HG03064 (cell line): ENCODE measurements around the gene MAML3.

ENCODE experiments used
- ATAC-seq: cut with Tn5 transposase; IDR thresholded peaks from one replicate; pipeline ENCODE4 v1.9.1; 2021; ENCODE audit warnings: low read depth; ENCODE audit not compliant: unreplicated experiment

The MAML3 gene

DNA sequence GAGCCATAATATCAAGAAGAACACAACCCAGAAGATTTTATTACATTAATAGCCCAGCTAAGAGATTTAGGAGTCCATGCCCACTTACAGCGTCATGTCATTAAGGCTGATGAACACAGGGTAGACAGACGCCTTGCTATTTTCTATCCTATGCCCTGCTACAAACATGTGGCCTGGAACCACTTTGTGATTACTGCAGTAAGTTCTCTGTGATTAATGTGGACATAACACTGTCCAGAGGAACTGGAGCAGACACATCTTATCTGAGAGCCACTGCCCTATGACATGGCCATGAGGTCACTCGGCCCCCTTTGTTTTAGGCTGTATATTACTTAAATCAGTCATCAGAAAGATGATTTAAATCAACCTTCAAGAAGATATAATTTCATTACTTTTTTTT lies 211.7 kb downstream of the MAML3 start:
- no peak for ATAC-seq

DNA sequence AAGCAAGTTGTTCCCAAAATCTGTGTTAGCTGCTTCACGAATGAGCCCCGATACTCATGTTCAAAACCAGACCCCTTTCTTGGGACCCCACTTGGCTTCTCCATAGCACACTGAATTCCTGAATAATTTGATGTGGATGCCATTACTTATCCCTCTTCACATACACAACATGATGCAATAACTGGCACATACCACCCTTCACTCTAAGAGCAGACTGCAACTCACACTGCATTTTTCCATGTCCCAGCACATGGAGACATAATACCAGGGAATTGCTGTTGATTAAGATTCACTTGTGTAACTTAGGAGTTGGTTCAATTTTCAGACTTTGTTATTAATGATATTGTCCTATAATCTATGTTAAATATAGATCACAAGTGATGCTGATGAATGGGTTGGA lies 213.4 kb downstream of the MAML3 start:
- no peak for ATAC-seq

DNA sequence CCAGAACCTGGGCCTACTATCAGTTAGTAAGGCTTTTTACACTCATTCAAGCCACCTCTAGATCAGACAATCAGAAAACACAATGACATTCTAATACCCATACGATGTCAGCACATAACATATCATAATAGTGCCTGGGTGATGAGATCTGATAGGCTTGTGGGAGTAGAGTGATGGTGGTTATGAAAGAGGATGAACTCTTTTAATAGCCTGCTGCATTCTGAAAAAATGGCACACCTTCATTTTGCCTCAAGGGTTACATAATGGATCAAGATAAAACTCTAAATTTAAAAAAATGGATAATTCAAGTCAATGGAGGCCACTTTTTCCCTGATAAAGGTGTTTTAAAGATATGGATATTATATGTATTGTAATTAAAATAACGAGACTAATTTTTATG lies 215.6 kb downstream of the MAML3 start:
- no peak for ATAC-seq

DNA sequence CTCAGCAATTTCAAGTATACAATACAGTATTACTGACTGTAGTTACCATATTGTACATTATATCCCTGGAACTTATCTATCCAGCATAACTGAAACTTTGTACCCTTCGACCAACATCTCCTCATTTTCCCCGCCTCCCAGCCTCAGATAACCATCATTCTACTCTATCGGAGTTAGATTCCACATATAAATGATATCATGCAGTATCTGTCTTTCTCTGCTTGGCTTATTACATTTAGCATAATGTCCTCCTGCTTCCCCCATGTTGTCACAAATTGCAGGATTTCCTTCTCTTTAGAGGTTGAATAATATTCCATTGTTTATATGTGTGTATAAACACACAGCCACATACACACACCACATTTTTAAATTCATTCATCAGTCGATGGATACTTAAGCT lies 218.1 kb downstream of the MAML3 start:
- ATAC-seq: no peak

DNA sequence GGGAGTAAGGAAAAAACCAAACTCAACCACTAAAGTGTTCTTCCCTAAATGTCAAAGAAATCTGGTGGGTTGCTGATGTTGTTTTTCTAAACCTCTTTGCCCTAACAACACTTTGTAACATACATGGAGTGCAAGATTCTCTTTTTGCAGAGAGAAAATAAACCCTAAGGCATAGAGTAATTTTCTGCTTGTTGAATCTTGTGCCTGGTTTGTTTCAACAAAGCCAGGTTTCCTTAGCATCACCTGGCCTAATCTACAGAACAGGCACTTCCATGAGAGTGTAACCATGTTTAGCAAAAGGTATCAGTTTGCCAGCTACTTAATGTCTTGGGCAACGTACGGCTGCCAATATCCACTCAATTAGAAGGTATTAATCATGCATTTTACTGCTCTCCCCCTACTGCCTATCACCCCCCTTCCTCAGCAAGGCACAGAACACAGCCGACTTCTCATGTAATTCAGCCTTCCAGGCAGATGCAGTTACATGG lies 219.2 kb downstream of the MAML3 start:
- ATAC-seq: no peak

DNA sequence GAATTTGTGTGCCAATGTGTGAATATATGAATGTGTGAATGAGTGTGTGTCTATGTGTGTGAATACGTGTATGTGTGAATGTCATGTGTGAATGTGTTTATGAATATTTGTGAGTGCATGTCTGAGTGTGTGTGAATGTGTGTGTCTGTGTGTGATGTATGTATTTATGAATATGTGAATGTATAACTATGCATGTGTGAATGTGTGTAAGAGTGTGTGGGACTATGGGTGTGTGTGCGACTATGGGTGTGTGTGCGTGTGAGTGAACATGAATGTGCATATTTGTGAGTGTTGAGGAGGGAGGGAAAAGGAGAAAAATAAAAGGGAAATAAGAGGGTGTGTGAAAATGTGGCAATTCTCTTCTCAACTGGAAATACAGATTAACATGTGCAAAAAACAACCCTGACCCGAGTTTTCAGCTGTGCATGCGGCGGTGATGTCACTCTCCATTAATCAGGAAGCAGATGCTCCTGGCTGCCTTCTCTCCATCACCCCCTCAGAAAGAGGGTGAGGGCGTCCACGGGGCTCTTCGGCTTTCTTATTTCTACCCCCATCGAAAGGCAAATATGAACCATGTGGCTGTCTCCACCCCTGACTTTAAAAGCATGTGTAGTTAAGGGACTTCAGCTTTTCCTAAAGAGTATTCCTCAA lies 219.8 kb downstream of the MAML3 start:
- ATAC-seq: no peak

DNA sequence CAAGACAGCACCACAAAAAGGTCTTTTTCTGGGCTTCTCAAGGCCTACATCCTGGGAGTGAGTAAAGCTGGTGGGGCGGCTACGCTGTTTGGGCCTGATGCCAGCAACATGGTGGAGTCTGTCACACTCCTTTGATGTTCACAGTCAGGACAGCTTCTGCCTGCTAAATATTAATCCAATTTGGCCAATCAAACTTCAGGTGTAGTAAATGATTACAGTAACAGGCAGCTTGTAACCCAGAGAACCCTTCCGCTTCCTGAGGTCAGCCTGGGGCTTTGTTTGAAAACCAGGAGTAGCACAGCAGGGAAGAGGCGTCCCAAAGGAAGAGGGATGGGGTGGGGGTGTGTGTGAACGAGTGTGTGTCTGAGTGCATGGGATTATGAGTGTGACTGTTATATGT lies 220.4 kb downstream of the MAML3 start:
- ATAC-seq: no peak

DNA sequence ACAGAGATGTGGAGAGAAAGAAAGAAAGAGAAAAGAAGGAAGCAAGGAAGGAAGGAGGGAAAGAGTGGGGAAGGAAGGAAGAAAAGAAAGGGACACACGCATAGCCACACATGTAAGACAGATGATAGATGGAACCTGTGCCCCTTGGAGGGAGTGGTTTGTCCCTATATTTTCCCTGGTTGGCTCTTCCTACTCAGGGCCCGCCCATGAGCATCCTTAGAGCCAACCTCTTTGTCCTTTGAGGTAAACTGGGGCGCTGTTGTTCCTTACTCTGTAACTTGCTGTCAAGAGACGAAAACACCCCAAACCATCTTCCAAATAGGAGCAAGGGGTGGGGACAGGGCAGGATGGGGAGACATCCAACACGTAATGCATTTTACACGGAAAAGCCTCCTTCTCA lies 220.9 kb downstream of the MAML3 start:
- no peak for ATAC-seq

DNA sequence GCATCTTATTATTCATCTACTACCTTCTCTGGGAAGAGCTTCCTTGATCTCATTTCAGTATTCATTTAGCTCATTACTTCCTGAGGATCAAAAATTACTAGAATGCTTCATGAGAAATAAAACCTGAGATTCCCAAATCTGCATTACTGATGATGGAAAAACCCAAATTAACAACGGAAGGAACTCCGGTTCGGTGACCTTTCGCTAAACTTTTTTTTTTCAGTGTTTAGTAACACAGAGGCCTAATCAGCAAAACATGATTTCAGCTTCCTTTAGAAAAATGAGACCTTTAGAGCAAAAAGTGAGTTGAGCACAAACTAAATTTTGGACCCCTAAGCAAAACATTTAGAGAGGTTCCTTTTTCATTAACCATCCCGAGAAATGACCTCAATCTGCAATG lies 229.2 kb downstream of the MAML3 start:
- ATAC-seq: no peak

DNA sequence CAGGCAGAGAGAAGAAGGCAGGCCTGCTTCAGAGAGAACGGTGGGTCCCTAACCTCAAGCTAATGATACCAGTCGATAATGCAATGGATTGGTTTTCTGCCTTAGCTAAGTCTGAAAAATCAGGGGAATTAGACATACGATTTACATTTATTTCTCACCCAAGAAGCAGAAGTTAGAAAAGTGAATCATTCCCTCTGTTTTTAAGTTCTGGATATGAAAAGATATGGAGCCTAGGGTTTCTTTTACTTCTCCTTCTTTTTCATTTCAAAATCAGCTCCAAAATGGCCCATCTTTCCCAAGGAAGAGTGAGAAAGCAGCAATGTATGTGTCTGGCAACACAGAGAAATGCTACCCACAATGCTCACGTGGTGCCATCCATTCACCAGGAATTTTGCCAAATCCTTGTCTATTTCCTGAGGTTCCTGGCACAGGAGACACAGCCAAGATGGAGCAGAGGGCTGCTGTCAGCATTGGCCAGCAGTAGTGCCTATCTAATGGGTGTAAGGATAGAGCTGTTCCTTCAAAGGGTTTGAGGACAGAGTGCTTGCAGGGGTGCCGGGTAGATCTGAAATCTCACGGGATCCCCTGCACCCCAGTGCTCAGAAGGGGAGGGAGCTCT lies 231.5 kb downstream of the MAML3 start:
- ATAC-seq: no peak

DNA sequence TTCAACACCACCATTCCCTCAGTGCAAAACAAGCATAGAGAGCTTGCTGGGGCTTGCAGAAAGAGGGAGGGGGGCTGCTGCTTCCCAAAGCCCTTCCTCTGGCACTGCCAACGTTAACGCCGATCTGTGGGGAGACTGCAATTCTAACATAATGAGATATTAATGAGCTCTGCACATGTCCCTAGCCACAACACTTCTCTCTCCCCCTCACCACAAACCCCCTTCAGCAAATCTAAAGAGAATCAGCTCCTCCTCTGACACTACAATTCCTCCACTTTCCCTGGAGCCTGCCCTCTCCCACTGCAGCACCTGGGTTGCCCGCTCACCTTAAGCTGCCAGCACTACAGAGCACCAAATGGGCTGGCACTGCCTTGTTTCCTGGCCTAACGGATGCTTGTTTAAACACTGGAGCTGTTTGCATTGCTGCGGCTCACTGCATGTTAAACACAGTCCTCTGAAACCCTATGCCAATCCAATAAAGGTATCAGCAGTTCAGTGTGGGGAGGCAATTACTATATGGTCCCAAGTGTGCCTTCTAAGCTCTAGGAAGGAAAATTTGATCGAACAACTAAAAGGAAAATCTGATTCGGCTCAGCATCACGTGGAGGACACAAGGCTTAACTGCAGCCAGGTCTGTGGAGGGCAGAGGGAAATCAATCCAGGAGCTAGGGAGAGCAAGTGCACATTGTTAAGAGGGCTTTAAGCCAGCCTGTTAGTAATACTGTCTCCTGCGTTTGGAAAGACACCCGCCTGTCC lies 232.4 kb downstream of the MAML3 start:
- no peak for ATAC-seq

DNA sequence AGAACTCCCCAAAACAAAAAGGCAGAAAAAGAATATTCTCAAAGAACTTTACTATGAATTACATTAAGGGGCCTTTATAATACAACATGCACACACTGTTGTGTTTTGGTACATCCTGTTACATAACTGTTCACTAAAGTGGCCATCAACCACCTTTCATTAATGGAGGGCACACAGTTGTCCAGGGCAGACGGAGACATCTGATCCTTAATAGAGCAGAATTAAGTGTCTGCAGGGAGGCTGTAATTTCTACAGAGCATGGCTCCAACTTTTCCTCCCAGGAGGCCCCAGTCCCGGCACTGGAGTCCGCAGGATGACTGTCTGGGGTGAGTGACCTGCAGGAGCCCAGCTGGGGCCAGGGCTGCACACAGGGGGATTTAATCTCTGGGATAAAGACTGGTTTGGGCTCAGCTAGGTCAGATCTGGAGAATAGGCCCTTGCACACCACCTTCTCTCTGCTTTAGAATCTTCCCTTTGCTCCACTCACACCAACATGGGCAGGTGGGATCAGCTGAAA lies 233.4 kb downstream of the MAML3 start:
- ATAC-seq: no peak

DNA sequence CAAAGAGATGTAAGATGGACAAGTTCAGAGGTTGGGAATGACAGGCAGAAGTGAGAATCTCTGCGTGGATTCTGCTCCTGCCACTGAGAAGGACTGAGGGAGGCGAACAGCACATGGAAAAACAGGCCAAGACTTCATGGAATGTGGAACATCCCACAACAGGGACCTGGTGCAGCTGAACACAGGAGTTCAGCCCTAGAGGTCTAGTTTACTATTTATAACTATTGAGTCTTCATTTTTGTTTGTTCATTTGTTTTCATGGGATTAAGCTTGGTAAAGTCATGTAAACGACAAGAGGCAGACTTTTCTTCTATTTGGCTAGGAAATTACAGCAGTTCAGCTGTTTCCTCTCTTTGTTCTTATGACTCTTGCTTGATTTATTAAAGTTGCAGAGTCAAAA lies 234.5 kb downstream of the MAML3 start:
- no peak for ATAC-seq

DNA sequence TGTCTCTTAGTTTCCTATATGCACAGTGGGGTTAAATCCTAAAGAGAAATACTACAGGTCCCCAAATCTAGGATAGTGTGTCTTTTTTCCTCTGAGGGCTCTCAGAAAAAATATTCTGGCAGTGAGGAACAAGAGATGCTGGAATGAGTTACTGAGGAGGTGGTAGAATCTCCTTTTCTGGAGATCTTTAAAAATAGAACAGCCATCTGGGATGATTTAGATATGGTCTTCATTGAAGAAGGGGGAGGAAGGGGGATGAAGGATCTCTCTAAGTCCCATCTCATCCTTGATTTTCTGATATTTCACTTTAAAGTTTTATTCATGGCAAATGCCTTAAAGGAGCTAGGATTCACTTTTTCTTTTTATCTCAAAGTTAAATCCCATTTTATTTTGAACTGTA lies 235.0 kb downstream of the MAML3 start:
- ATAC-seq: no peak

DNA sequence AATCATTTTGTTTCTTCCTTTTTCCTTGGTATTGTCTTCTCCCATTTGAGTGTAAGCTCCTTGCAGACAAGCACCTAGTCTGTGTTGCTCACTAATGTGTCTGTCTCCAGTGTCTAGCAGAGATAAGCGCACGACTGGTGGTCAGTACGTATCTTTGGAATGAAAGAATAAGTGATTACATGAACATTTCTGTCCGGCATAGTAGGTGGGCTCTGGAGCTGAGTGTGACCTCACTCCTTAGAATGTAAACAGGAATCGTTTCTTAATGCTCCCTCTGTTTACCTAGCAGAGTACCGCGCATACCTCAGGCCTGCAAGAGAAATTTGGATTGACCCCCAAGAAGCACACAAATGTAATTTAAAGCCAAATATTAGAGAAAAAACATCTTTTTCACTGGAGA lies 235.4 kb downstream of the MAML3 start:
- ATAC-seq: no peak

DNA sequence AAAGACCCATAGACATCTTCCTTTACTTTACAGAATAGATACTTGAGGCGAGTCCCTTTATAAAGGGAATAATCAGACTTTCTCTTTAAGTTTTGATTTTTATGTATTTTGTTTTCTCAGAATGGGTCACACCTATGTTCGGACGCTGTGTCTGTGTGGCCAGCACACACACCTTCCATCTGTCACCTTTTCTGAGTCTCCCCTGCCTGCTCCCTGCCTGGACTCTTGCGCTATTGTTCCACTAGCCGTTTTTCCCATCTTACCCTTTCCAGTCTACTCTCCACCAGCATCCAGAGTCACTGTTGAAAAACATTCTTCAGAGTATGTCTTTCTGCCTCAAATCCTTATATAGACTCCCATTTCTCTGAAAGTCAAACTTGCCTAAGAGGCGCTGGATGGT lies 236.1 kb downstream of the MAML3 start:
- no peak for ATAC-seq

DNA sequence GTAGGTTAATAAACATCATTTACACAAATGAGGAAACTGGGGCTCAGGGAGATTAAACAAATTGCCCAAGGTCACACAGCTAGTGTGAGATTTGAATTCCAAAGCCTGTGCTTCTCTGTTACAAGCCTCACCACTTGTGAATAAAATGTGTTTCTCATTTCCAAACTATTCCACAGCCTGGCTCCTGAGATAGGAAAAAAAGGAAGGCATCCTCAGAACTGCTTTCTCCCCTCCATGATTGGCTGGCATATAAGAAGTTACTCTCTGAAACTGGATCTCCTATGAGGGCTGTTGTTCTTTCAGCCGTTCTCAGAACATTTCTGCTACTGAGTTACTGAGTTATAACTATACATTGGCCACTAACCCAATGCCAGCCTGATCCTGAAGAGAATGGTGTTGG lies 237.9 kb downstream of the MAML3 start:
- no peak for ATAC-seq

DNA sequence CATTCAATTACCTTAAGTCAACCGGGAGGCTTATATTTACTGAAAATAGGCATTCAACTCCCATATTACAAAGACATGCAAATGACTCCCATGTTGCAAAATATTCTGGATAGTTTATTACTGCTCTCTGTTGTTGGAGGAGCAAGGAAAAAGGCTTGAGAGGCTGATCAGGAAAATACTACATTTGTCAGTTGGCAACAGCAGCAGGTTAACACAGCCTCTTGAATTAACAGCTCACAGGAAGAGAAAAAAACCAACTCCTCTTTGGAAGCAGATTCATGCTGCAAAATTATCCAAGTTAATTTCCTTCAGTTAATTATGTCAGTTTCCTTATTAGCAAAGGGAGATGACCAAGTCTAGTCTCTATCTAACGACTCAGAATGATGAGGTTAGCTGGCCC lies 238.9 kb downstream of the MAML3 start:
- no peak for ATAC-seq

DNA sequence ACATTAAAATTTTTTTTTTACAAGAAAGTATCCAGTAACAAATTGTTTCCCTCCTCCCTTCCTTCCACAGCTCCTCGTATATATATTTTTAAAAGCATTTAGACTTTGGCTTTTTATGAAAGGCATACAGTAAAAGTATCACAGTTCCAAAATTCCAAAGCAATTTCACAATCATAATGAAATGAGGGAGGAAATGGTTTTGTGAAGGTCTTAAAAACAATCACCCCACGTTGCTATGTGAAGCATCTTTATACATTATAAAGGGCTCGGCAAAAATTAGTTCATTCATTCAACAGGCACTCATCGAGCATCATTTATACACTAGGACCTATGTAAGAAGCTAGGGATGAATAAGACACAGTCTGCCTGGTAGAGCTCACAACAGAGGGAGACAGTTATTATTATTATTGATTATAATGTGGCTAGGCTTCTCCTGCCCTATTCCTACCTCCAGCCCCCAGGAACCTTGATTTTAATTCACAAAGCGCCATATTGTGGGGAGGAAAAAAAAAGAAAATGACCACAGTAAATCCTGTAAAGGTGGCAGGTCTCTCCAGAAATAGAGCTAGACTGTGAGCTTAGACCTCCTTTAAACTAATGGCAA lies 239.9 kb downstream of the MAML3 start:
- ATAC-seq: no peak

DNA sequence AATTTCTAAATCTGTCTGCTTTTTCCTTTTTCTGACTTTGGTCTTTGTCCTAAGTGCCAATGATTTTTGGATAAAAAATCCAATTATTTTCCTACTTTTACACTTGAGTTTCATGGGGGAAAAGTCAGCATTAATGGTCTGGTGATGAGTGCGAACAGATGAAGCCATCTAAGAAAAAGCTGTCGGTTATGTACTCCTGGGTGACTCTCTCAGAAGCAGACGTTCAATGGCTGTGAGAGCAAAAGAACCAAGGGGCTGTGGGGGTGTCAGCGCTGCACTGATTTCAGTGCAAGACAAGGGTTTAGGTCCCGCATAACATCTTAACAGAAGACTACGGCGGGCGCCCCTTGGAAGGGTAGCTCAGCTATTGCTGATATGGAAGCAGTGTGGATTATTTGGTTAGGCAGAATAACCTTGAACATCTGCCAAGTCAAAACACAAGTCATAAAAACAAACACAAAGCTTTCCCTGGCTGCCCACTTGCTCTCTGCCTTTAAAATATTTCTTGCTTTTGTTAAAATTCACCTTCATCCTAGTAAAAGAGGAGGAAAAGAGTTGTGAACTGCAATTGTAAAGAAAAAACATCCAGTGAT lies 240.5 kb downstream of the MAML3 start:
- no peak for ATAC-seq

DNA sequence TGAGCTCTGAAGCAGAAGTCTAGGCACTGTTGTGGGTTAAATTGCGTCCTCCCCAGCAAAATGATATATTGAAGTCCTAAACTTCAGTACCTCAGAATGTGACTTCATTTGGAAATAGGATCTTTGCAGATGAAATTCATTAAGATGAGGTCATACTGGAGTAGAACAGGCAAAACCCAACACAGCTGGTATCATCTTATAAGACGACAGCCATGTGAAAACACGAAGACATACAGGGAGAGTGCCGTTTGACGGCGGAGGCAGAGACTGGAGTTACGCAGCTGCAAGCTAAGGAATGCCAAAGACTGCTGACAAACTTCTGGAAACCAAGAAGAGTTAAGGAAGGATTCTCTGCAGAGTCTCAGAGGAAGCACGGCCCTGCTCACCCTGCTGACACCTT lies 241.5 kb downstream of the MAML3 start:
- ATAC-seq: no peak
